GM12878 (cell line): ENCODE results near the gene DNAJC5. TPM values are rescaled to one million over a fixed set of nuclear protein-coding genes. Genes with fewer than 3 reads are reported as not detected.

Source experiments
- ATAC-seq: fragments of 200-7000 bp; cut with Tn5 transposase; 3 replicates; pipeline ENCODE4 v1.9.1; 2020; ENCODE audit warnings: mild to moderate bottlenecking, moderate library complexity
- BruUV-seq: library from RNA; stranded (reverse); fragments of 400-500 nt; replicated peaks from 2 replicates; lab custom pipeline; 2021; lab: Mats Ljungman, UMichigan
- CTCF ChIA-PET: fragments of 300-600 bp; sonication (Branson Sonifier 250); formaldehyde crosslinking; extraction: SDS; loops from one replicate; lab custom pipeline; 2021; ENCODE audit warnings: inconsistent platforms; lab: Yijun Ruan, JAX
- POLR2A ChIA-PET: fragments of 350-600 bp; formaldehyde crosslinking; extraction: SDS; loops from one replicate; lab custom pipeline; 2021; ENCODE audit warnings: inconsistent platforms; lab: Charles Lee
- RAD21 ChIA-PET: fragments of 300-600 bp; sonication (Branson Sonifier 250); formaldehyde crosslinking; loops from one replicate; lab custom pipeline; 2023; ENCODE audit warnings: antibody characterized with exemption; ENCODE audit not compliant: unreplicated experiment; lab: Charles Lee
- SMC1A ChIA-PET: fragments of 300-600 bp; sonication (Branson Sonifier 250); formaldehyde crosslinking; loops from one replicate; lab custom pipeline; 2023; ENCODE audit not compliant: unreplicated experiment, uncharacterized antibody; lab: Charles Lee
- DNase-seq: peaks from one replicate; pipeline ENCODE4 v3.0.0-alpha.2; 2011; ENCODE audit warnings: low read depth, low spot score
- FAIRE-seq: peaks from 3 replicates; lab custom pipeline; 2011; peaks lifted over from hg19 to GRCh38; lab: Jason Lieb, UNC
- H2AFZ ChIP-seq: 2 replicates; pipeline ENCODE4 v1.6.0; 2011; ENCODE audit warnings: low read depth, low read length, control low read depth; ENCODE audit not compliant: control insufficient read depth
- H3K27ac ChIP-seq: 2 replicates; pipeline ENCODE4 v1.5.1; 2011; ENCODE audit warnings: control low read depth; ENCODE audit not compliant: control insufficient read depth, insufficient read depth
- H3K27me3 ChIP-seq, 2 experiments: replicated peaks in 1 of 2; 2 replicates each; pipeline versions ENCODE4 v1.6.0 to v1.6.1; 2011; ENCODE audit warnings: low read length in 1 of 2; ENCODE audit not compliant: control insufficient read depth in 2 of 2, insufficient read depth in 2 of 2
- H3K36me3 ChIP-seq, 2 experiments: 2 replicates each; pipeline ENCODE4 v1.5.1; 2011; ENCODE audit warnings: low read length in 1 of 2; ENCODE audit not compliant: control insufficient read depth in 2 of 2, insufficient read depth in 2 of 2
- H3K4me1 ChIP-seq: 2 replicates; pipeline ENCODE4 v1.6.1; 2011; ENCODE audit warnings: mild to moderate bottlenecking, low read length, moderate library complexity, mixed read lengths; ENCODE audit not compliant: control insufficient read depth, insufficient read depth
- H3K4me2 ChIP-seq: 2 replicates; pipeline ENCODE4 v1.6.0; 2011; ENCODE audit warnings: control low read depth; ENCODE audit not compliant: control insufficient read depth, insufficient read depth
- H3K4me3 ChIP-seq: fragments of 200-600 bp; sonication (generic); 2 replicates; pipeline ENCODE4 v1.5.1; 2016
- H3K79me2 ChIP-seq: 2 replicates; pipeline ENCODE4 v1.6.0; 2011; ENCODE audit warnings: low read length; ENCODE audit not compliant: control insufficient read depth, insufficient read depth
- H3K9ac ChIP-seq: 2 replicates; pipeline ENCODE4 v1.8.0; 2011; ENCODE audit warnings: low read length, control low read depth, mixed read lengths; ENCODE audit not compliant: control insufficient read depth, insufficient read depth
- H3K9me3 ChIP-seq: replicated peaks from 3 replicates; pipeline ENCODE4 v1.5.1; 2011; ENCODE audit warnings: mild to moderate bottlenecking, low read length; ENCODE audit not compliant: control insufficient read depth, insufficient read depth
- H4K20me1 ChIP-seq: 2 replicates; pipeline ENCODE4 v1.6.0; 2011; ENCODE audit not compliant: control insufficient read depth, insufficient read depth
- ATF7 ChIP-seq: fragments of 450-650 bp; IDR thresholded peaks from 2 replicates; pipeline ENCODE4 v1.6.1; 2016; ENCODE audit warnings: low read depth, mild to moderate bottlenecking
- BHLHE40 ChIP-seq, 2 experiments: fragments of 450-650 bp in 1 of 2; IDR thresholded peaks; 2 replicates each; pipeline ENCODE4 v1.6.1; 2011 to 2017; ENCODE audit warnings: low read depth in 2 of 2, borderline replicate concordance in 1 of 2, improper control_type of control experiment in 1 of 2, low read length in 1 of 2, mild to moderate bottlenecking in 1 of 2
- KDM1A ChIP-seq: fragments of 200-600 bp; sonication (generic); IDR thresholded peaks from 2 replicates; pipeline ENCODE4 v1.6.1; 2016; ENCODE audit warnings: borderline replicate concordance
- MEF2B ChIP-seq: fragments of 450-650 bp; IDR thresholded peaks from 2 replicates; pipeline ENCODE4 v1.6.1; 2018; ENCODE audit warnings: mild to moderate bottlenecking, moderate library complexity; ENCODE audit not compliant: partially characterized antibody, poor library complexity, severe bottlenecking
- NR2F1 ChIP-seq: fragments of 450-650 bp; conservative IDR thresholded peaks from 2 replicates; pipeline ENCODE4 v1.6.1; 2017; ENCODE audit warnings: mild to moderate bottlenecking
- POLR2A ChIP-seq: IDR thresholded peaks from 2 replicates; pipeline ENCODE4 v1.6.1; 2011; ENCODE audit warnings: low read depth, mild to moderate bottlenecking, low read length
- RUNX3 ChIP-seq: IDR thresholded peaks from 2 replicates; pipeline ENCODE4 v1.6.1; 2012; ENCODE audit warnings: low read length, inconsistent platforms
- SMC3 ChIP-seq: IDR thresholded peaks from 2 replicates; pipeline ENCODE4 v1.6.1; 2011; ENCODE audit warnings: low read length, improper control_type of control experiment, borderline replicate concordance
- SP1 ChIP-seq: IDR thresholded peaks from one replicate; pipeline ENCODE4 v1.6.1; 2011; ENCODE audit warnings: low read depth, low read length
- WGBS: methylation state at CpG from one replicate; pipeline ENCODE4 v1.1.6; 2016; ENCODE audit warnings: low lambda C conversion rate; ENCODE audit not compliant: insufficient replicate concordance, insufficient coverage; ENCODE audit errors: missing lambda C conversion rate; 5-methylcytosine and 5-hydroxymethylcytosine counted together
- in situ Hi-C: fragments of 300-500 bp; cut with MboI; formaldehyde crosslinking; loops from 9 replicates; pipeline ENCODE4 v1.14.3; 2018; ENCODE audit warnings: mixed read lengths
- intact Hi-C: fragments of 100-400 bp; cut with micrococcal nuclease; formaldehyde crosslinking; loops from one replicate; pipeline ENCODE4 v1.14.2; 2022; ENCODE audit not compliant: unreplicated experiment
- polyA plus RNA-seq, 11 experiments: library from polyadenylated mRNA; depleted of rRNA in 4 of 11; unstranded in 6 of 11; stranded (reverse) in 5 of 11; fragments of >200 nt; fragmentation: Nextera tagmentation in 4 of 11; fragmentation: Illumina TruSeq in 1 of 11; extraction: Ambion mirVana in 4 of 11; extraction: Trizol in 1 of 11; gene quantifications; 1 replicate in 1 of 11; 2 replicates in 10 of 11; pipeline versions ENCODE4 v1.2.1 to v1.2.3, GENCODE V29; 2011 to 2016; ENCODE audit warnings: inconsistent platforms in 2 of 11, missing spikeins in 2 of 11, low read depth in 1 of 11
- total RNA-seq, 4 experiments: library from RNA; depleted of rRNA in 3 of 4; stranded (reverse); fragments of >200 nt in 3 of 4; fragmentation: Illumina TruSeq in 1 of 4; extraction: Trizol in 1 of 4; gene quantifications; 2 replicates each; pipeline versions ENCODE4 v1.2.1 to v1.2.3, GENCODE V29; 2013 to 2021
- TF ChIP-seq, protein P1 (sequence below): fragments of 450-650 bp; IDR thresholded peaks from 2 replicates; pipeline ENCODE4 v1.6.1; 2017; ENCODE audit warnings: mild to moderate bottlenecking, low read depth, inconsistent platforms; ENCODE audit not compliant: poor library complexity, severe bottlenecking

The DNAJC5 gene
- total and polyA plus RNA-seq, 10 of the 15 experiments (the other 5 are each of a cell fraction or from before 2014, with no cell fraction given), result 0.69 to 36.8 (median 17.0) TPM

DNA sequence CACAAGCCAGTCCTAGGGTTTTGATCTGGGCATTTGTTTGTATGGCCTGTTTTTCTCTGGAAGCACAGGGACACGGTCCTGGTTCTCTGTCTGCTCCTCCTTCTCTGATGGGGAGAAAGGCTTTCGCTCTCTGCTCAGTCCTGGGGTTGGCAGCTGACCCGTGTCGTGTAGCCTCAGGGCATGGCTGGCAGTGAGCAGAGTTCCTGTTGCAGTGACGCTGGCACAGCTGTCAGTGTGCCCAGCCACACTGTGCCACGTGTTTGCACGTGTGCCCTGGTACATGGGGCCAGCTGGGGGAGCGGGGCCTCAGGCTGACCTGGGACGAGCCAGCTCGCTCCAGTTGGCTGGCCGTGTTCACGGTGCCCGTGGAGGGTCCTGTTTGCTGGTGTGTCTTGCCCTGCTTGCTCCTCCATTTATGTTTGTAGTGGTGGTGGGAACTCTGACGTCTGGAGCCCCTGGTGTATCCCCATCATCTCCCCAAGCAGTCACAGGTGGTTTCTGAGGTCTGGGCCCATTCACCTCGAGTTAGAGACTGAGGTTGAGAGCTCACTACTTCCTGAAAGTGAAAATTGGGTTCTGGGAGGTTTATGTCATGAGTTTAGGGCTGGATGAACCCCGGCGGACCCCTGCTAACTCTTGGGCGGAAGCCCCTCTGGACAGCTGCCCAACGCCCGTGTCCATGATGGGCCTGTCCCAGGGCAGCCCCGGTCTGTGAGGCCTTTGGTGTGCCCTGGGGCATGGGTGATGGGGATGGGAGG, 10.2 kb upstream of the DNAJC5 start:
- no peaks in the 10 kb centered on the region for H3K27me3 ChIP-seq
- H3K4me1 ChIP-seq, result 0 out of 2 replicates have a peak, but pooled peaks cover 3% of the 10 kb centered on the region
- ChIA-PET SMC1A (no interaction called here), POLR2A (no interaction called here), CTCF (no interaction called here), RAD21 (no interaction called here)
- peaks cover 10 to 34% of the 10 kb centered on the region in 2 experiments; a peak in 3 of 4 replicates for H3K36me3 ChIP-seq
- TF ChIP-seq POLR2A, result 0 out of 2 replicates have a peak, but pooled peaks have one; percentile 30
- TF ChIP-seq SP1, result no peak
- no peak for TF ChIP-seq KDM1A
- peak; percentile 73 for TF ChIP-seq MEF2B
- TF ChIP-seq SMC3, result no peak
- TF ChIP-seq, protein P1, sequence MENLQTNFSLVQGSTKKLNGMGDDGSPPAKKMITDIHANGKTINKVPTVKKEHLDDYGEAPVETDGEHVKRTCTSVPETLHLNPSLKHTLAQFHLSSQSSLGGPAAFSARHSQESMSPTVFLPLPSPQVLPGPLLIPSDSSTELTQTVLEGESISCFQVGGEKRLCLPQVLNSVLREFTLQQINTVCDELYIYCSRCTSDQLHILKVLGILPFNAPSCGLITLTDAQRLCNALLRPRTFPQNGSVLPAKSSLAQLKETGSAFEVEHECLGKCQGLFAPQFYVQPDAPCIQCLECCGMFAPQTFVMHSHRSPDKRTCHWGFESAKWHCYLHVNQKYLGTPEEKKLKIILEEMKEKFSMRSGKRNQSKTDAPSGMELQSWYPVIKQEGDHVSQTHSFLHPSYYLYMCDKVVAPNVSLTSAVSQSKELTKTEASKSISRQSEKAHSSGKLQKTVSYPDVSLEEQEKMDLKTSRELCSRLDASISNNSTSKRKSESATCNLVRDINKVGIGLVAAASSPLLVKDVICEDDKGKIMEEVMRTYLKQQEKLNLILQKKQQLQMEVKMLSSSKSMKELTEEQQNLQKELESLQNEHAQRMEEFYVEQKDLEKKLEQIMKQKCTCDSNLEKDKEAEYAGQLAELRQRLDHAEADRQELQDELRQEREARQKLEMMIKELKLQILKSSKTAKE, result peak; percentile 40
- TF ChIP-seq NR2F1, result peak; percentile 81; the same call in 1 of the 2 replicates
- TF ChIP-seq ATF7, result peak; percentile 41; the same call in 1 of the 2 replicates
- peak in 1 of 2 experiments; percentile 34; a peak in 1 of 4 replicates for TF ChIP-seq BHLHE40 (IDR thresholded peaks at IDR 0.05; ENCODE audit: borderline replicate concordance in 1 of 2, low read depth in 2 of 2, low read length in 1 of 2)
- peak; percentile 50 for TF ChIP-seq RUNX3
- H3K4me2 ChIP-seq, result no peak overlapping the region
- 72% methylated on average over 21 of the region's 21 CpGs for WGBS
- no peaks in the 10 kb centered on the region for H4K20me1 ChIP-seq
- H3K79me2 ChIP-seq, result no peaks in the 10 kb centered on the region
- no TSS peak for BruUV-seq
- H2AFZ ChIP-seq, result no peak overlapping the region
- intact Hi-C loops, result no loop called here
- ATAC-seq (peak; percentile 69), DNase-seq (no peak), FAIRE-seq (no peak)
- H3K9me3 ChIP-seq, result no peaks in the 10 kb centered on the region
- H3K9ac ChIP-seq, result no peak overlapping the region
- in situ Hi-C loops, result no loop called here
- no peak overlapping the region for H3K27ac ChIP-seq
- no peak overlapping the region for H3K4me3 ChIP-seq
